ENCODE data around the gene ASXL1.

The ASXL1 gene

DNA sequence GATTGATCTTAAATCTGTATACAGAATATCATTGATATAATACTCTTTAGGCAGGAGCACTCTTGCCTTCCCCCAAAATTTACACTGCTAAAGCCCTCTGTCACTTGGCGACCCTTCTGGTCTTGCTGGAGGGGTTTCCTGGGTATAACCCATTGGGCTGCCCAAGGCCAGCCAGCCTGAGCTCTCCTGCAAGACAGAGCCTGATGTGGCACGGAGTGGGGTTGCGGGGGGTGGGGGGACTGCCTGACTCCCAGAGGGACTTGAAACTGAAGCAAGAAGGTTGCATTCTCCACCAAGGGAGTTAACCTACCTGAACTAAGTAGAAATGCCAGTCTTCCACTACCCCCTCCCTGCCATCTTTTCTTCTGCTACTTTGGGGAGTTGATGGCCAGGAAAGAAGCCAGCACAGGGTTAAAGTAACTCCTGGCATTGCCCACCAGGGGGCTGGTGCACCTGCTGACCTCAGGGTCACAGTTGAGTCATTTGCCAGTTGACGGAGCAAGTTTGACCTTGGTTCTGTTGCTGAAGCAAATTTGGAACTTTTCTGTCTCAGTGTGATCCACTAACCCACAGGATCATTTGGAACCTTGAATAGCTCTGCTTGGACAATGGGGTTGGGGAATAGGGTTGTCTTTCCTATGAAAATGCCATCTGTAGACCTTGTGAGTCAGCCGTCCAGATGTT lies 79.4 kb downstream of the ASXL1 start:
- H3K4me3 ChIP-seq (ENCODE audit: low read length): no peak overlapping the region
- no peaks in the 10 kb centered on the region for H3K27me3 ChIP-seq (ENCODE audit: control insufficient read depth, insufficient read depth, low read length)
- no peak overlapping the region for H3K27ac ChIP-seq (ENCODE audit: low read length)
- no peaks in the 10 kb centered on the region for H3K9me3 ChIP-seq (ENCODE audit: control insufficient read depth, low read depth, low read length)
- peaks cover 21% of the 10 kb centered on the region for H3K36me3 ChIP-seq (ENCODE audit: control insufficient read depth, low read depth, low read length)
- no peaks in the 10 kb centered on the region for H3K4me1 ChIP-seq (ENCODE audit: control insufficient read depth, low read depth, low read length)
- no peak overlapping the region for H3K9ac ChIP-seq (ENCODE audit: low read length)

DNA sequence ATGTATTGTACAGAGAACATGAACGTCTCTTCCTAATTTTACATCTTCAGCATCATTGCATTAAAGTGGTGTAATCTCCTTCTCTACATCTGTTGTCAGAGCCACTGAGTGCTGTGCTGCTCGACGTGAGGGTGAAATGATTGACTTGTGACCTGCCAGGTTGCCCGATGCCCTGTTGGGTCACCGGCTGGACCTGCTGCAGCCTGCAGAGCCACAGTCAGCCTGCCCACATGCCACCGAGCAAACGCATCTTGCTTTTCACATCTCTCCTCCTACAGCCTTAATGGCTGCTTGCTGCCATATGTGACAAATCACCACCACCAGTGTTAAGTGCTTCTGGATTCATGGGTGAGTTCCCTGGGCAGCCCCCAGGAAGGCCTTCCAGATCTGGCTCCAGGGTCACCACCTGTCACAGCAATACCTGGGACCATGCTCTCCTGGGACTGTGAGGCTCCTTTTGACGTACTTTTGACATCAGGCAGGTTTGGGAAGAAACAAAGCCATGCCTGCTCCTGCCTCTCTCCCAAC lies 80.3 kb downstream of the ASXL1 start:
- no peak overlapping the region for H3K27ac ChIP-seq (ENCODE audit: low read length)
- H3K27me3 ChIP-seq (ENCODE audit: control insufficient read depth, insufficient read depth, low read length): no peaks in the 10 kb centered on the region
- no peak overlapping the region for H3K9ac ChIP-seq (ENCODE audit: low read length)
- no peak overlapping the region for H3K4me3 ChIP-seq (ENCODE audit: low read length)
- no peaks in the 10 kb centered on the region for H3K4me1 ChIP-seq (ENCODE audit: control insufficient read depth, low read depth, low read length)
- H3K36me3 ChIP-seq (ENCODE audit: control insufficient read depth, low read depth, low read length): peaks cover 15% of the 10 kb centered on the region
- H3K9me3 ChIP-seq (ENCODE audit: control insufficient read depth, low read depth, low read length): no peaks in the 10 kb centered on the region

DNA sequence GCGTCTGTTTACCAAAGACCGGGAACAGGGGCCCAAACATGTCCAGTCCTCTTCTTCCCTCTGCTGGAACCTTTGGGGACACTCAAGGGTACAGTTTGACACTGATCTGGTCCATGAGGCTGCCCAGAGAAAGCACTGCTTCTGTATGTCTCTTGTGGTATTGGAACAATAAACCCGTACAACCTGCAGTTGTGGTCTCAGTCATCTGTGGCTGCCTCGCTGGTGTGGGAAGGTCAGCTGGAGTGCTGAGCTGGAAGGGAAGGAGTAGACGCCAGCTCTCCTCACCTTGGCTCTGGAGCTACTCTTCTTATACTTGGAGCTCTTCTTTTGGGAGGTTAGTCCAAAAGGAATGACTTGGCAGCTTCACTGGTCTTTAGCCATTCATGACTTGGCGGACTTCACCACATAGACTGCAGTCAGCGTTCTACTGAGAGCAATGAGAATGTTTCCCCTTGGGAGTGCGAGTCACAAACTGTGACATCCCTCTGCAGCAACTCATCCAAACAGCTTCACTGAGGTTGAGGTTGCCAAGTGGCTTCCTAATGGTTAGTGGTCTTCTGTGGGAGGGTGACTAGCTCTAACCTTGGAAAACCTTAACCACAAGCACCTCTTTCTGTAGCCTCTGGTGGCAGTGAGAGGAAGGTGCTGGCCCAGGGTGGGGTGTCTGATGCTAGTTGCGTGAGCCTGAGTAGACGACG lies 81.2 kb downstream of the ASXL1 start:
- no peak overlapping the region for H3K4me3 ChIP-seq (ENCODE audit: low read length)
- H3K4me1 ChIP-seq (ENCODE audit: control insufficient read depth, low read depth, low read length): no peaks in the 10 kb centered on the region
- no peaks in the 10 kb centered on the region for H3K27me3 ChIP-seq (ENCODE audit: control insufficient read depth, insufficient read depth, low read length)
- peaks cover 7% of the 10 kb centered on the region for H3K36me3 ChIP-seq (ENCODE audit: control insufficient read depth, low read depth, low read length)
- H3K9ac ChIP-seq (ENCODE audit: low read length): no peak overlapping the region
- H3K9me3 ChIP-seq (ENCODE audit: control insufficient read depth, low read depth, low read length): no peaks in the 10 kb centered on the region
- no peak overlapping the region for H3K27ac ChIP-seq (ENCODE audit: low read length)

DNA sequence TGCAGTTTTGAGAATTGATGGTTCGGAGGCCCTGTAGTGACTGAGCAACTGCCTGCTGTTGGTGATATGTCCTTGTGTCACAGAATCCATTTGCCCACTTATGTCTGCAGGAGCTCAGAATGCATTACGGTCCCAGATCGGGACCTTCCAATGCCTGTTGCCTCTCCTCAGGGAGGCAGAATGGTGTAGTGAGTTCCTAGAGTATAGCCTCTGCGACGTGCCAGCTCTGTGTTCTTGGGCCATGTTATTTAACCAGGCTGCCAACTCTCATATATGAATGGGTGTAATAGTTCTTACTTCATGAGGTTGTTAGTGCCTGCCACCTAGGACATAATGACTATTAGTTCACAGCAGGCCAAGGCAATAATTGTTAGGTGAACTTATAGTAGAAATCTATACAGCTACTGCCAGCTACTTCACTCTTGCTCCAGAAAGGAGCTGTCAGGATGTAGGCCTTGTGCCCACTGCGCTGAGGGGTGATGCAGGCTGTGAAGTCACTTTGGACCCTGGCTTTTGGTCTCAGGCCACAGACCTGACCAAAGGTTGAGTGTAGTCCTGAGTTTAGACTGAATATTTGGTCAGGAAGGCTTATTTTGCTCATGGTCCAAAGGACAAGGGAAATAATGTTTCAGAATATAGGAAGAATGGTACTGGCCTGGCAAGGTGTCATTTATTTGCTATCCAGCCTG lies 82.1 kb downstream of the ASXL1 start:
- Histone ChIP-seq H3K4me3 (ENCODE audit: low read length) (no peak overlapping the region), H3K36me3 (ENCODE audit: control insufficient read depth, low read depth, low read length) (peaks cover under 1% of the 10 kb centered on the region), H3K9ac (ENCODE audit: low read length) (no peak overlapping the region), H3K27ac (ENCODE audit: low read length) (no peak overlapping the region), H3K9me3 (ENCODE audit: control insufficient read depth, low read depth, low read length) (no peaks in the 10 kb centered on the region), H3K4me1 (ENCODE audit: control insufficient read depth, low read depth, low read length) (no peaks in the 10 kb centered on the region), H3K27me3 (ENCODE audit: control insufficient read depth, insufficient read depth, low read length) (no peaks in the 10 kb centered on the region)

DNA sequence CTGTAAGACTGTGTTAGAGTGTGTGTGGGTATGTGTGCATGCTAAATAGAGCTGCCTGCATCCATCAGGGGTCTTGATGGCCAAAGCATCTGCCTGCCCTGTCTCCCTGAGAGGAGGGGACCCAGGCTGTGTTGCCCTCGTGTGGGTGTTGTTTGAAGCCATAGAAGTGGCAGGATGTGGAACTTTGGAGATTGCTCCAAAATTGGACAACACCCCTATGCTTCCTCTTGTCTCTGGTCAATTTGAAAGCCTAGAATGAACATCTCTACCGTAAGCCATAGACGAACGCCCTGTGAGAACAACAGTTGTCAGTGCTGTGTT lies 82.6 kb downstream of the ASXL1 start:
- no peak overlapping the region for H3K9ac ChIP-seq (ENCODE audit: low read length)
- H3K27ac ChIP-seq (ENCODE audit: low read length): no peak overlapping the region
- no peaks in the 10 kb centered on the region for H3K4me1 ChIP-seq (ENCODE audit: control insufficient read depth, low read depth, low read length)
- H3K27me3 ChIP-seq (ENCODE audit: control insufficient read depth, insufficient read depth, low read length): no peaks in the 10 kb centered on the region
- H3K9me3 ChIP-seq (ENCODE audit: control insufficient read depth, low read depth, low read length): no peaks in the 10 kb centered on the region
- H3K36me3 ChIP-seq (ENCODE audit: control insufficient read depth, low read depth, low read length): no peaks in the 10 kb centered on the region
- H3K4me3 ChIP-seq (ENCODE audit: low read length): no peak overlapping the region

DNA sequence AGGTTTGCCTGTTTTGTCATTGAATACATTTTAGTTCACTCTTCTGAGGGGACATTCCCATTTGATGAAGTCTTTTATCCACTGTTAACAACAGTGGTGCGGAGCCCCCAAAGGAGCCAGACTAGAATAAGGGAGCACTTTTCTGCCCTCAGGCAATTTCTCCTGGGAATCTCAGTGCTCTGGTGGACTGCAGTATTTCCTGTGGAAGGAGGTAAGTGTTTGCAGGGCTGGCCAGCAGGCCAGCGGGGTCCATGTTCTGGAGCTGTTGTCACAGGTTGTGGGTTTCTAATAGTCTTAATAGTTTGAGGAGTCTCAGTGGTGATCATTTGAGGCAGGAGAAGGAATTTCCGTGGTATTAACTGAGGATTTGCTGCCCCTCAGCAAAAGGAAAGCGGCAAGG lies 83.5 kb downstream of the ASXL1 start:
- no peaks in the 10 kb centered on the region for H3K27me3 ChIP-seq (ENCODE audit: control insufficient read depth, insufficient read depth, low read length)
- H3K9ac ChIP-seq (ENCODE audit: low read length): no peak overlapping the region
- H3K4me3 ChIP-seq (ENCODE audit: low read length): no peak overlapping the region
- no peaks in the 10 kb centered on the region for H3K9me3 ChIP-seq (ENCODE audit: control insufficient read depth, low read depth, low read length)
- H3K4me1 ChIP-seq (ENCODE audit: control insufficient read depth, low read depth, low read length): no peaks in the 10 kb centered on the region
- H3K36me3 ChIP-seq (ENCODE audit: control insufficient read depth, low read depth, low read length): no peaks in the 10 kb centered on the region
- H3K27ac ChIP-seq (ENCODE audit: low read length): no peak overlapping the region

DNA sequence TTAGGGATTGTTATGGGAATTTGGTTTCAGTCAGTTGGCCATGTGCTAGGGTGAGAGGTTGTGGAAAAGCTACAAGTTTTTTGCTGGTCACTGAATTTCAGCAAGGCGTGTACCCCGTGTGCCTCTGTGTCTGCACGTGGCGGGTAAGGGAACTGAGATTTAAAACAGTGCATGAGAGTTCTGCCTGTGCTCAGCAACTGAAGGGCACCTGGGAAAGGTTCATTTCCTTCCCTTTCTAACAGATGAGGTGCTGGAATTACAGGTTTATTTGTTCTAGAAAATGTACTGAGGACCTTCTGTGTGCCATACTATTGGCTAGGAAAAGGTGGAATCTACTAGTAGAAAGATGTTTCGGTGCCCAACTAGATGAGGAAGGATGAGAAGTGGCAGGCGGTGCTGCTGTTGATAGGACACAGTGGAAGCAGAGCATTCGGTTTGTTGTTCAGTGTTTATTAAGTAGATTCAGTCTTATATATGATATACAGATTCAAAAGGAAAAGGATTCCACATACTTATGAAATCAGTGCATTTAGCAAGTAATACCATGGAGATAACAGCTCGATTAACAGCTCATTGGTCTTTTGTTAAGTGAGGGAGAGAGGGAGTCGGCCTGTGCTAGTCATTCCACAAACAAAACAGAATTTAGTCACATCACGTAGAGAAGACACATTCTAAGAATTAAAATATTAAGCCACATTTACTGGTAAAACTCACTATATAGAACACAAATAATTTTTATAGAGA lies 84.7 kb downstream of the ASXL1 start:
- Histone ChIP-seq H3K4me1 (ENCODE audit: control insufficient read depth, low read depth, low read length) (no peaks in the 10 kb centered on the region), H3K27ac (ENCODE audit: low read length) (no peak overlapping the region), H3K36me3 (ENCODE audit: control insufficient read depth, low read depth, low read length) (peaks cover 3% of the 10 kb centered on the region), H3K9me3 (ENCODE audit: control insufficient read depth, low read depth, low read length) (no peaks in the 10 kb centered on the region), H3K9ac (ENCODE audit: low read length) (no peak overlapping the region), H3K27me3 (ENCODE audit: control insufficient read depth, insufficient read depth, low read length) (no peaks in the 10 kb centered on the region), H3K4me3 (ENCODE audit: low read length) (no peak overlapping the region)

DNA sequence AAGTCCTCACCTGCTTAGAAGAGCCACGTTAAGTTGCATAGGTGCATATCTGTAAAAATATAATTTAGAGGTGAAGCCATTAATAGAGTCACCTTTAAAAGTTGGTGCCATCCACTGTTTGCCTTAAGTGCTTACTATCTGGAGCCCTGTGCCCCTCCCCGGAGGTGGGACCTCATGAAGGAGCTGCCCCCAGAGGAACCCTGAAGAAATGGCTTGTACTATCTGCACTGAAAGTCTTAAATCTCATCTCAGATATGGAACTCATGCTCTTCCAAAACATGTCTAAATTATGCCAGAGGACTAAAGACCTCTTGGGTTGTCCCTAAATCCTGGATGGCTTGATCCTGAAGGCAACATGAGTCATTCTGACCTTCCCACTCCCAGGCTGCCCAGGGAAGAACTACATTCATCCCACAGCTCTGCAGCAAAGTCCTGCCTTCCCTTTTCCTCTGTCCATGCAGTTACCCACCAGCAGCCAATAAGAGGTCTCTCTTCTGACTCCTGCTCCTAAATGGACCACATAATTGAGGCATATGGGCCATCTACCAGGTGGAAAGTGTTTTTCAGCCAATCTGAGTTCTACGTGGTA lies 85.3 kb downstream of the ASXL1 start:
- Histone ChIP-seq H3K27ac (ENCODE audit: low read length) (no peak overlapping the region), H3K9ac (ENCODE audit: low read length) (no peak overlapping the region), H3K4me1 (ENCODE audit: control insufficient read depth, low read depth, low read length) (no peaks in the 10 kb centered on the region), H3K36me3 (ENCODE audit: control insufficient read depth, low read depth, low read length) (peaks cover 3% of the 10 kb centered on the region), H3K4me3 (ENCODE audit: low read length) (no peak overlapping the region), H3K27me3 (ENCODE audit: control insufficient read depth, insufficient read depth, low read length) (no peaks in the 10 kb centered on the region), H3K9me3 (ENCODE audit: control insufficient read depth, low read depth, low read length) (no peaks in the 10 kb centered on the region)

DNA sequence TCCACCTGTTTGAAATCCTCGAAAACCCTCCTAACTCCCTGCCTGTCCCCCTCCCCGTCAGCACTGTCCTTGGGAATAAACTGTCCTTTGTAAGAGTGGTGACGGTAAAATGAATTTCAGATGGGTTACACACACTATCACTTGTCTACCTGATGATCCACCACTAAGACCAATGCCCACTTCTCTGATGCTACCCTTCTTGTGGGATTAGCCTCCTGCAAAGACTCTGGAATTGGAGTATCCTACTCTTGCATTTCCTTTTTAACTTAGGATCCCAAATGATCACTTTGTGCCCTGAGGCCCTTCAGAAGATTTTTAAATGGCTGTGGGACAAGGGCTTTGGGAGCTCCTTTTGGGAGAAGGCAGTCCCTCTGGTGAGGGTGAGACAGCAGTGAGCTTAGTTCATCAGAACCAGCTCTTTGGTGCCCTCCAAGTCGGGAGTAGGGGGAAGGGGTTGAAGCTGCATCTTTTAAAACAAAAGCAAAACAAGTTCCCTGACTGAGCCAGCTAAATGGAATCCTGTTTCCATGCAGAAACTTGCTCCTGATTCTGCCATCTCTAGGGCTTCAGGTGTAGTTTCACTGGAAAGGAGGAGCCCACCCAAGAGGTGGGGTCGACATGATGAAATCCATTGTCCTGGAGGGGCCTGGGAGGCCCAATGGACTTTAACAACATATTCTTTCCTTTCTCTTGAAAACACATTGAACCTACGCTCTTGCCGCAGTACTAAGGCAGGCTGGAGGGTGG lies 86.5 kb downstream of the ASXL1 start:
- Histone ChIP-seq H3K9ac (ENCODE audit: low read length) (no peak overlapping the region), H3K27me3 (ENCODE audit: control insufficient read depth, insufficient read depth, low read length) (no peaks in the 10 kb centered on the region), H3K27ac (ENCODE audit: low read length) (no peak overlapping the region), H3K4me3 (ENCODE audit: low read length) (no peak overlapping the region), H3K36me3 (ENCODE audit: control insufficient read depth, low read depth, low read length) (peaks cover 3% of the 10 kb centered on the region), H3K4me1 (ENCODE audit: control insufficient read depth, low read depth, low read length) (no peaks in the 10 kb centered on the region), H3K9me3 (ENCODE audit: control insufficient read depth, low read depth, low read length) (no peaks in the 10 kb centered on the region)

DNA sequence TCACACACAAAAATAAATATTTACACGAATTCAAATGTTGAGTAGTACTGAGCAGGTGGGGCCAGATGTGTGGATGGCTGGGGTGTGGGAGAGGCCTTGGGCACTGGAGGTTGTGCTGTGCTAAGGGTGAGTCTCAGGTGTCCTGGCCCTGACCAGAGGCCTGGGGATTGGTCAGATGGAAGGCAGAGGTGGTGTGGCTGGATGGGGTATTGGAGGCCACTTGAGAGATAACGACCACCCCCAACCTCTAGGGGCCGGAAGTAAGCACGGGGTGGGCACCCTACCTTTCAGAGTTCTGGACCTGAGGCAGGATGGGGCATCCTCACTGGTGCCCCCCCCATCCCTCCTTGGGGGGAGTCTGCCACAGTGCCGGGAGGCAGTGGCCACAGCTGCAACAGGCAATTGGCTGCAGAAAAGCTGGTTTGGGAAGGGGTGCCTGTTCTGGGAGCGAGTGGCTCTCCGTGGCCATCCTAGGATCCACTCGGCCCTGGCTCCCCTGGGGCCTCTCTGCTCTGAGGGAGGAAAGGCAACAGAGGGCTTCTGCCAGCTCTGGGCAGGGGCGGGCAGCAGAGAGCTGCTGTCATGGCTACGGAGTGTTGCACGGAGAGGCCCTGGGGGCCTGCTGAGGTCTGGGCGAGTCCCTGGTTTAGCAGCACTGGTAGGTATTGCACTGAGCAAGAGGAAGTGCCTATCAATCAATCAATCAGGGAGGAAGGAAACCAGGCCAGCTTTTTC lies 87.6 kb downstream of the ASXL1 start:
- no peak overlapping the region for H3K27ac ChIP-seq (ENCODE audit: low read length)
- H3K4me1 ChIP-seq (ENCODE audit: control insufficient read depth, low read depth, low read length): no peaks in the 10 kb centered on the region

More for the DNA sequence above, 87.6 kb downstream of the ASXL1 start:
- Histone ChIP-seq H3K9ac (ENCODE audit: low read length) (no peak overlapping the region), H3K27me3 (ENCODE audit: control insufficient read depth, insufficient read depth, low read length) (no peaks in the 10 kb centered on the region), H3K9me3 (ENCODE audit: control insufficient read depth, low read depth, low read length) (no peaks in the 10 kb centered on the region), H3K4me3 (ENCODE audit: low read length) (no peak overlapping the region), H3K36me3 (ENCODE audit: control insufficient read depth, low read depth, low read length) (peaks cover 5% of the 10 kb centered on the region)
